ENCODE measurements around the gene MGAT5. TPM values are rescaled to one million over a fixed set of nuclear protein-coding genes. Genes with fewer than 3 reads are reported as not detected.

Gene MGAT5
- total RNA-seq, 1 donor from 2014 or later = 32.5 TPM

- no peak overlapping the region for H3K4me3 ChIP-seq (ENCODE audit: low read depth, low read length)
- TF ChIP-seq CTCF (IDR thresholded peaks at IDR 0.05; ENCODE audit: insufficient read depth, low read length, poor library complexity, severe bottlenecking) = no peak
- H3K27me3 ChIP-seq (ENCODE audit: control insufficient read depth, insufficient read depth, low read length) = no peaks in the 10 kb centered on the region
- H3K36me3 ChIP-seq (ENCODE audit: control insufficient read depth, insufficient read depth, low read length) = no peaks in the 10 kb centered on the region
- DNase-seq (ENCODE audit: low read depth) = no peak
Measured at GRCh38 chr2:134479696-134480330, 225.9 kb downstream of the MGAT5 start.

- Histone ChIP-seq H3K27me3 (ENCODE audit: control insufficient read depth, insufficient read depth, low read length) (no peaks in the 10 kb centered on the region), H3K4me3 (ENCODE audit: low read depth, low read length) (no peak overlapping the region), H3K36me3 (ENCODE audit: control insufficient read depth, insufficient read depth, low read length) (no peaks in the 10 kb centered on the region)
- DNase-seq (ENCODE audit: low read depth) = no peak
- TF ChIP-seq CTCF (IDR thresholded peaks at IDR 0.05; ENCODE audit: insufficient read depth, low read length, poor library complexity, severe bottlenecking) = no peak
Measured at GRCh38 chr2:134482131-134482723, 228.4 kb downstream of the MGAT5 start.

- H3K4me3 ChIP-seq (ENCODE audit: low read depth, low read length) = no peak overlapping the region
- DNase-seq (ENCODE audit: low read depth) = no peak
- TF ChIP-seq CTCF (IDR thresholded peaks at IDR 0.05; ENCODE audit: insufficient read depth, low read length, poor library complexity, severe bottlenecking) = no peak
- H3K36me3 ChIP-seq (ENCODE audit: control insufficient read depth, insufficient read depth, low read length) = no peaks in the 10 kb centered on the region
- no peaks in the 10 kb centered on the region for H3K27me3 ChIP-seq (ENCODE audit: control insufficient read depth, insufficient read depth, low read length)
Measured at GRCh38 chr2:134482766-134483340, 229.0 kb downstream of the MGAT5 start.

- no peaks in the 10 kb centered on the region for H3K27me3 ChIP-seq (ENCODE audit: control insufficient read depth, insufficient read depth, low read length)
- no peak overlapping the region for H3K4me3 ChIP-seq (ENCODE audit: low read depth, low read length)
- DNase-seq (ENCODE audit: low read depth) = no peak
- no peaks in the 10 kb centered on the region for H3K36me3 ChIP-seq (ENCODE audit: control insufficient read depth, insufficient read depth, low read length)
- TF ChIP-seq CTCF (IDR thresholded peaks at IDR 0.05; ENCODE audit: insufficient read depth, low read length, poor library complexity, severe bottlenecking) = no peak
Measured at GRCh38 chr2:134489732-134490384, 236.0 kb downstream of the MGAT5 start.

GRCh38 chr2:134490559-134490958, 236.7 kb downstream of the MGAT5 start:
- no peaks in the 10 kb centered on the region for H3K27me3 ChIP-seq (ENCODE audit: control insufficient read depth, insufficient read depth, low read length)
- no peak for TF ChIP-seq CTCF (IDR thresholded peaks at IDR 0.05; ENCODE audit: insufficient read depth, low read length, poor library complexity, severe bottlenecking)
- H3K36me3 ChIP-seq (ENCODE audit: control insufficient read depth, insufficient read depth, low read length) = no peaks in the 10 kb centered on the region
- H3K4me3 ChIP-seq (ENCODE audit: low read depth, low read length) = no peak overlapping the region
- no peak for DNase-seq (ENCODE audit: low read depth)

Measured in kidney epithelial cell (primary cell).